MCF 10A (cell line): ENCODE data around the gene NEK5. TPM values are rescaled to one million over a fixed set of nuclear protein-coding genes. Genes with fewer than 3 reads are reported as not detected.

Experiments
- BruUV-seq: library from RNA; stranded (reverse); fragments of 400-500 nt; replicated peaks from 2 replicates; lab custom pipeline; 2021; lab: Mats Ljungman, UMichigan
- CTCF ChIA-PET: fragments of 300-600 bp; sonication (Branson Sonifier 250); formaldehyde crosslinking; extraction: SDS; loops from one replicate; lab custom pipeline; 2021; ENCODE audit warnings: antibody characterized with exemption, inconsistent platforms; lab: Yijun Ruan, JAX
- POLR2A ChIA-PET: fragments of 300-600, 350-650 bp; sonication (Branson Sonifier 250); formaldehyde crosslinking; extraction: SDS; loops from one replicate; lab custom pipeline; 2020; ENCODE audit warnings: antibody characterized with exemption, inconsistent platforms; lab: Yijun Ruan, JAX
- DNase-seq: peaks from one replicate; pipeline ENCODE4 v3.0.0-alpha.2; 2018; ENCODE audit not compliant: unreplicated experiment
- H3K27ac Mint-ChIP-seq: one replicate; pipeline ENCODE4 v1.8.0; 2022; ENCODE audit warnings: mild to moderate bottlenecking, low read depth, mixed read lengths; ENCODE audit not compliant: unreplicated experiment
- H3K27me3 Mint-ChIP-seq: one replicate; pipeline ENCODE4 v1.8.0; 2022; ENCODE audit warnings: mixed read lengths; ENCODE audit not compliant: insufficient read depth, unreplicated experiment
- H3K36me3 Mint-ChIP-seq: one replicate; pipeline ENCODE4 v1.8.0; 2022; ENCODE audit warnings: mild to moderate bottlenecking, moderate library complexity, mixed read lengths; ENCODE audit not compliant: insufficient read depth, unreplicated experiment
- H3K4me1 Mint-ChIP-seq: one replicate; pipeline ENCODE4 v1.8.0; 2022; ENCODE audit warnings: mixed read lengths; ENCODE audit not compliant: insufficient read depth, unreplicated experiment
- H3K4me3 Mint-ChIP-seq: one replicate; pipeline ENCODE4 v1.8.0; 2022; ENCODE audit warnings: mild to moderate bottlenecking, moderate library complexity, mixed read lengths; ENCODE audit not compliant: unreplicated experiment
- H3K9me3 Mint-ChIP-seq: one replicate; pipeline ENCODE4 v1.8.0; 2022; ENCODE audit warnings: mixed read lengths; ENCODE audit not compliant: unreplicated experiment
- CTCF ChIP-seq: fragments of 200-600 bp; IDR thresholded peaks from one replicate; pipeline ENCODE4 v1.8.0; 2022; ENCODE audit warnings: antibody characterized with exemption, mild to moderate bottlenecking; ENCODE audit not compliant: unreplicated experiment
- intact Hi-C: fragments of 100-400 bp; cut with micrococcal nuclease; formaldehyde crosslinking; loops from 2 replicates; pipeline ENCODE4 v1.14.1; 2022
- total RNA-seq: library from RNA; stranded (reverse); gene quantifications from 2 replicates; pipeline ENCODE4 v1.2.3, GENCODE V29; 2022

NEK5 gene
- total RNA-seq, 1 experiment from 2014 or later, result 0.21 TPM

DNA sequence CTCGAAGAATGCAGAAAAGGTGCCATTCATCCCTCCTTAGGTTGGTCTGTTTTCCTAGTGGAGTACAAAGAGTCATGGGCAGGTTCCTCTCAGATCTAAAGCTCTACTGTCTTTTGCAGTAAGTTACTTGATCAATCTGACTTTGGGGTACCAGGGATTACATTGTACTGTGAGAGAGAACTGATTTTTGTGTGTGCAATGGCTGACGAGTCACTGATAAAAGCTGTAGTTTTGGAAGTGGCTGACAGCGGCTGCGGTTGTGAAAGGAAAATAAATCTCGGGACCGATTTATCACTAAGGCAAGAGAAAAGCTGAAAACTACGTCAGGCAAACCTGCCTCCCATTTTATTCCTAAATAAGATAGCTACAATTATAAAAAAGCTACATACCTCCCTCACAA lies 77.5 kb downstream of the NEK5 start:
- no peaks in the 10 kb centered on the region for H3K4me1 Mint-ChIP-seq
- CTCF ChIA-PET, result no interaction called here
- POLR2A ChIA-PET, result interaction anchor here (1.1 kb wide), 1 partner anchor 9 kb away, joined by 3 read pairs; no protein-coding TSS in a partner anchor
- H3K36me3 Mint-ChIP-seq, result no peaks in the 10 kb centered on the region
- intact Hi-C loops, result no loop called here
- no TSS peak for BruUV-seq
- no peak overlapping the region for H3K27ac Mint-ChIP-seq
- H3K27me3 Mint-ChIP-seq, result no peaks in the 10 kb centered on the region
- no peak for TF ChIP-seq CTCF
- no peaks in the 10 kb centered on the region for H3K9me3 Mint-ChIP-seq
- H3K4me3 Mint-ChIP-seq, result no peak overlapping the region
- no peak for DNase-seq

GRCh38 chr13:52048516-52048915 lies 80.4 kb downstream of the NEK5 start:
- ChIA-PET CTCF (interaction anchor here (0.9 kb wide), 1 partner anchor 14 kb away, joined by 6 read pairs; no protein-coding TSS in a partner anchor), POLR2A (interaction anchor here (0.5 kb wide), 1 partner anchor 79 kb away, joined by 3 read pairs; no protein-coding TSS in a partner anchor)
- intact Hi-C loops, result no loop called here
- Mint-ChIP-seq H3K4me3 (no peak overlapping the region), H3K27me3 (no peaks in the 10 kb centered on the region), H3K4me1 (no peaks in the 10 kb centered on the region), H3K27ac (no peak overlapping the region), H3K36me3 (no peaks in the 10 kb centered on the region), H3K9me3 (no peaks in the 10 kb centered on the region)
- no peak for TF ChIP-seq CTCF
- no TSS peak for BruUV-seq
- DNase-seq, result no peak

DNA sequence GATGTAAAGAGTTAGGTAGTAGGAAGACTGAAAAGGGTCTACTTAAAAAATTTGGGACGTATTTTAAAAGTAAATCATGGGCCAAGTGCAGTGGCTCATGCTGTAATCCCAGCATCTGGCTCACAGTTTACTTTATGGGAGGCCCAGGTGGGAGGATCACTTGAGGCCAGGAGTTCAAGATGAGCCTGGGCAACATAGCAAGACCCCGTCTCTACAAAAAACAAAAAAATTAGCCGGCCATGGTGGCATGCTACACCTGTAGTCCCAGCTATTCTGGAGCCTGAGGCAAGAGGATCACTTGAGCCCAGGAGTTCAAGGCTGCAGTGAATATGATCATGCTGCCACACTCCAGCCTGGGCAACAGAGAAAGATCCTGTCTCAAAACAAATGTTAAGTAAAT lies 81.4 kb downstream of the NEK5 start:
- POLR2A ChIA-PET, result no interaction called here
- H3K36me3 Mint-ChIP-seq, result no peaks in the 10 kb centered on the region
- CTCF ChIA-PET, result no interaction called here
- no peaks in the 10 kb centered on the region for H3K4me1 Mint-ChIP-seq
- H3K27me3 Mint-ChIP-seq, result no peaks in the 10 kb centered on the region
- H3K9me3 Mint-ChIP-seq, result no peaks in the 10 kb centered on the region
- intact Hi-C loops, result no loop called here
- no peak overlapping the region for H3K4me3 Mint-ChIP-seq
- BruUV-seq, result no TSS peak
- TF ChIP-seq CTCF, result no peak
- no peak for DNase-seq
- no peak overlapping the region for H3K27ac Mint-ChIP-seq

DNA sequence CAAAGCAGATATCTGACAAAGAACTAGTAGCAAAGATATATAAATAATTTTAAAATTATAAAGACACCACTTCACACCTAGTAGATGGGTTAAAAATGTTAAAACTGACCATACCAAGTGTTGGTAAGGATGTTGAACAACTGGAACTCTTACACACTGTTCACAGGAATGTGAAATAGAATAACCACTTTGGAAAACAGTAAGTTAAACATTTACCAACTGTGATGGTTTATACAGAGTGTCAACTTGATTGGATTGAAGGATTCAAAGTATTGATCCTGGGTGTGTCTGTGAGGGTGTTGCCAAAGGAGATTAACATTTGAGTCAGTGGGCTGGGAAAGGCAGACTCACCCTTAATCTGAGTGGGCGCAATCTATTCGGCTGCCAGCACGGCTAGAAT lies 85.2 kb downstream of the NEK5 start:
- H3K4me1 Mint-ChIP-seq, result no peaks in the 10 kb centered on the region
- ChIA-PET POLR2A (no interaction called here), CTCF (no interaction called here)
- H3K36me3 Mint-ChIP-seq, result no peaks in the 10 kb centered on the region
- H3K9me3 Mint-ChIP-seq, result no peaks in the 10 kb centered on the region
- H3K4me3 Mint-ChIP-seq, result no peak overlapping the region
- no peaks in the 10 kb centered on the region for H3K27me3 Mint-ChIP-seq
- H3K27ac Mint-ChIP-seq, result no peak overlapping the region
- no peak for DNase-seq
- intact Hi-C loops, result no loop called here
- no TSS peak for BruUV-seq
- no peak for TF ChIP-seq CTCF
